Activated CD4-positive, alpha-beta T cell treated with anti-CD3 and anti-CD28 coated beads for 4 hours (primary cell): ENCODE results near the gene R3HCC1L.

Experiments used
- DNase-seq, 2 donors: peaks; one replicate each; pipeline ENCODE4 v3.0.0-alpha.2; 2020

The R3HCC1L gene

DNA sequence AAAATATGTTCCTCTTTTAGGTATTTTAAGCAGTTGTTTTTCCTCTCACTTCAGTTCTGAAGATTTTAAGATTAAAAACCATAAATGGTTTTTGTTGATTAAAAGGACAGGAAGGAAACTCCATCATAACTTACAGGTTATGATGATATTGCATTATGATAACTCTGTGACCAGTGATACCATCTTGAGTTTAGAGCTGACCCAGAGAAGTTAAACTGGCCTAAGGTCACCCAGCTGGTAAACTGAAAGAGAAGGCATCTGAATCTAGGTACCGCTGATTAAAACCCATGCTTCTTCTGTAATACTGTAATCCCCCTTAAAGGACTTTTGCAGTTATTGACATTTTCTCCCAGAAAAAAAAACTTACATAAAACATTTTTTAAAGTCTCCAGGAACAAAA is 103.9 kb downstream of the R3HCC1L start:
- DNase-seq, result no peak

DNA sequence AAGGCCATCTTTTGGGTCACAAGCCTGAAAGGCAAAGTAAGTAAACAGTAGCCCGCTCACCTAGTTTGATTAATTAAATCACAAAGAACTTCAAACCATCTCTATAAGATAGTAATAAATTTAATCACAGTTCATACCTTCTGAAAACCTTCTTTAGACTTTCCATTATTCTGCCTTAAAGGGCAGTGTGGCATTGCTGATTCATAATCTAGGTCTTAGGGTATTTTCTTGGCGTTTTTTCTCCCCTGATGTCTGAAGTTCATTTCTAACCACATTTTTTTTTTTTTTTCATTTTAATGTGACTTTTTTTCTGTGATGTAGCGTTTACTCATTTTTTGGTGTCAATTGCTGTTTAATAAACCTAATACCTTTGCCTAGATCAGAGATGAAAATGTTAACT is 106.1 kb downstream of the R3HCC1L start:
- no peak for DNase-seq

DNA sequence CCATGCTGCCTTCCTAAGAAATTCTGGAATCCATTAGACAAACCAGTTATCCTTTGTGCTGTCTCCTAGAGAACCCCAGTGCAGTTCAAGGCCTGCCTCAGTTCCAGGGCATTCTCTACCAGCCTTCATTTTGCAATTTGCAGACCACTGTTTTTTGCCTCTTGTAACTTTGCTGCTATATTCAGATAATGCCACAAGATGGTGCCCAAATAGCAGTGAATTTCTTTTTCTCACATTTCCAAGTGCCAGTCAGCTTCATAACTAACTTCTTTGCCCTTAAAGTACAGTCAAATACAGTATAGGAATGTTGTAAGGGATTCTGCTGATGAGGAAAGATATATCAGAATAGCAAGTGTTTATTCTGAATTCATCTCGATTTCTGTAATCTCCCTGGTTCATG is 108.4 kb downstream of the R3HCC1L start:
- no peak for DNase-seq

- DNase-seq, result no peak
Observed at GRCh38 chr10:98244141-98244540, 109.7 kb downstream of the R3HCC1L start.

DNA sequence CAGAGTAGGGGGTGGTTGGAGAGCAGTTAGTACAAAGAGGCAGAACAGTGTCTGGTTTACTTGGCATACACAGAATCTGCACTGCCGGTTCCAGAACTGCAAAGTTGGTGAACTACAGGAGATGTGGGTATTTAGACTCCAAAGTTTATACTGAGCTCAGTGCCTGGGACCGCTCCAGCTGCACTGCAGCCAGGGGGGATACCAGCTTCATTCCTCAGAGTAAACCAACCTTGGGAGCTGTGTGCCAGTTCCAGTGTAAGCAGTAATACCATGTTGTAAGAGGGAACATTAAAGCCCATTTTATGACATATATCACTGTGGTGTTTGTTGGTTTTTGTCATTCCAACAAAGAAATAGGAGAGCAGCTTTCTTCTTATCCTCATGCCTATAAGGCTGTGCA is 110.1 kb downstream of the R3HCC1L start:
- DNase-seq, result no peak

DNA sequence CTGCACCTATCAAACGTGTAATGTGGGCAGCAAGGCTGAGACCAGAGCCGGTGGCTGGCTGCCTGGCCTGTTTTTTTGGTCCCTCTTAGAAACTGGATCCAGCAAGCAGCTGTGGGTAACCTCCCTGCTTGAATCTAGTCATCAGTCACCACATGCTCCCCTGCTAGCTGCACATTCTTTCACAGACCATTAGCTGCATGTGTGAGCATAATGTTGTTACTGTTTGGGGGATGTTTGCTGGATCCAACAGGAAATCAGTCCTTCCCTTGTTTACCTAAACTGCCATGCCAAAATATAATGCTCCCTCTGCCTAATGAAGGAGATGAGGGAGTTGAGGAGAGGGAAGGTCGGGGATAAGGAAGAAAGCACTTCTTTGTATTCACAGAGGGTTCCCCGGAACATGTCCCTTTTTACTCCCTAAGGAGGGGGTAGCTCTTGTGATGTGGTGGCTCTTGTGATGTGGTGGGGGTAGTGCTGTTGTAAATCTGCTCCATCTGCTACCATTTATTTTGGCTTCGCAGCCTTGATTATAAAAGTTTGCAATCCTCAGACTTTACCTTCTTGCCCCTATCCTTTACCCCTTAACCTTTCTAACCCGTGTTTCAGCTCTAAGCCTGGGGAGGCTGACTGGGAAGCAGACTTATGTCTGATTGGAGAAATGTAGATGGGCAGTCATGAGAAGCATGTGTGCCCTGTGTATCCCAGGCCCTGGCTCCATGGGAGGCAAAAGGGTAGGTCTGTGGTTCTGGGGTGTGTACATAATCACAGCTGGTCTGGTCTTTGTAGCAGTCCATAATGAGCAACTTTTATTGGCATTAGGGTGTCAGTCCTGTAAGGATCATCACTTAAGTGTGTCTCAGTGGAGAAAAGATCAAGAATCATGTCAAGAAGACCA is 112.7 kb downstream of the R3HCC1L start:
- no peak for DNase-seq

DNA sequence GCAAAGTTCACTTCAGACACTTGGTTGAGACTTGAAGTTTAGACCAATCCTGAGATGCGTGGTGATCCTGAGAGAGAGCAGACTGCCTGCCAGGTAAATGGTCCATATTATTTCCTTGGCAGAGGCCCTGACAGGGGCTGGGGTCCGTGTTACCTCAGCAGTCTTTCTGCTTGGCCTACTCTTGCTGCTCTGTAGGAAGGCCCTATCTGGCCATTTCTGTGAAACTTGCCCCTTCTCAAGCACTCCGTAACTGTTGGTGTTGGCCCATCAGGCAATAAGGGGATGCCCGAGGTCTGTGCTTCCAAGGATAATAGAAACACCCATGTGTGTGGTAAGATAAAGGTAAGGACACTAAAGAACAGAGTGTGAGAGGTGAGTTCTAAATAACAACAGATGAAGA is 113.6 kb downstream of the R3HCC1L start:
- no peak for DNase-seq

- no peak for DNase-seq
Observed at GRCh38 chr10:98249134-98249533, 114.7 kb downstream of the R3HCC1L start.

DNA sequence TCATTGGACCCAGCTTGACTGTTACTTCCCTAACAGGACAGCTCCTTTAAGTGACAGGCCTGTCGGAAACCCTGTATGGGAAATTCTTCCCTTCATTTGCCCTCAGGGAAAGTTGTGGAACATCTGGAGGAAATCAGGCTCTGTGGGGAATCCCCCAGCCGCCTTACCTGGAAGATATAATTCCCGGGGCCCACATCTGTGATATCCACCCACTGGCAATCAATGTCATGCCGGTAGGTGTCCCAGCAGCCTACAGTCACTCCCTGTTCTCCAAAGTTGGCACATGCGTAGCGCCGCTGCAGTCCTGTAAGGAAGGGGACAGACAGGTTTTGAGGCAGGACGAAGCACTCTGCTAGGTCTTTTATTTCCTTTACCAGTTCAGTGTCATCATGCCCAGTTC is 116.9 kb downstream of the R3HCC1L start:
- DNase-seq, result no peak

DNA sequence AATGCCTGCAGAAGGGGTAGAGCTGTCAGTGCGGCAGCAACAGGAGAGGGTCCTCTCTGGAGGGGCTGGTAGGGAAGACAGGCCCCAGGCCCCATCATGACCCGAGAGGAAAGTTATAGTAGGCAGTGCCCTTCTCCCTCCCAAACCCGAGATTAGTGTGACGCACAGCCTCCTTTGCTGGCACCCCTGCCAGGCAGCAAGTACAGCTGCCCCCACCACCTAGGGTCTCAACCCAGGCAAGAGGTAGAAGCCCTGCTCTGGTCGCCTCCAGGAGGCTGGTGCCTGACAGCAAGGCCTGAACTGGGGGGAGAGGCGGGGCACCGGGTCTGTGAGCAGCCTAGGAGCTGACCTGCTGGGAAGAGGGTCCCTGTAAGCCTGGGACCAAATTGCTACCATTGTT is 118.0 kb downstream of the R3HCC1L start:
- DNase-seq, result no peak

- DNase-seq, result no peak
Observed at GRCh38 chr10:98253499-98253898, 119.0 kb downstream of the R3HCC1L start.

- no peak for DNase-seq
Observed at GRCh38 chr10:98254234-98254974, 119.9 kb downstream of the R3HCC1L start.

- DNase-seq, result no peak
Observed at GRCh38 chr10:98255146-98255877, 120.9 kb downstream of the R3HCC1L start.

DNA sequence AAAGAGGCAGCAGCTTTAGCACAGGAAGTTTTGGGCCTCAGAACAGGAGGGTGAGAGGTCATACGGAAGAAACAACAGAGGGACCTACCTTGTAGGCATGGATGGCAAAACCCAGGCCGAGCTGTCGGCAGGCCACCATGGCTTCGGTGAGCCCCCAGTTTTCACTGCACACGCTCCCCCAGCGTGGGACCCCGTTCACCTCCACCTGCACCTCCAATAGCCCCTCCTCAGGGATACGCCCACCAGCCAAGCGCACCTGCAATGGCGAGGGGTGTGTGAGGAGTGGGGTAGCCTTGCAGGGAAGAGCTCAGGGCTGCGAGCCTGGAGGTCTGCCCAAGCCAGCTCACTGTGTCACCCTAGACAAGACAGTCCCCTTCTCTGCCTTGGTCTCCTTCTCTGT is 122.2 kb downstream of the R3HCC1L start:
- DNase-seq, result no peak

- DNase-seq, result no peak
Observed at GRCh38 chr10:98257198-98257597, 122.7 kb downstream of the R3HCC1L start.

DNA sequence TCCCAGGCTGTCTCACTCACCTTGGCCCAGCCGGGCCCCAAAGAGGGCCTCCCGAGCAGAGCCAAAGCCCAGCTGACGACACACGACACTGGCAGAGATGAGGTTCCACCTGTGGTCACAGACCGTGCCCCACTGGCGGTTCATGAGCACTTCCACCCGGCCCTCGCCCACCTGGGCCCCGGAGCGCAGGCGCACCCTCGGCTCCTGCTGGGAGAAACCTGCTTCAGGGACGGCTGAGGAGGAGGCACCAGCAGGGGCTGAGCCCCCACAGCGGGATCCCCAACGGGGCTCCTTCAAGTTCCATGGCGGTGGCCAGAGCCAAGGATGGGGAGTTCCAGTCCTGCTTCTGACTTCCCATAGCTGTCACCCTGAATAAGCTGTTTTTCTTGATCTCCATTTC is 123.5 kb downstream of the R3HCC1L start:
- no peak for DNase-seq

GRCh38 chr10:98258683-98259454 is 124.4 kb downstream of the R3HCC1L start:
- no peak for DNase-seq

DNA sequence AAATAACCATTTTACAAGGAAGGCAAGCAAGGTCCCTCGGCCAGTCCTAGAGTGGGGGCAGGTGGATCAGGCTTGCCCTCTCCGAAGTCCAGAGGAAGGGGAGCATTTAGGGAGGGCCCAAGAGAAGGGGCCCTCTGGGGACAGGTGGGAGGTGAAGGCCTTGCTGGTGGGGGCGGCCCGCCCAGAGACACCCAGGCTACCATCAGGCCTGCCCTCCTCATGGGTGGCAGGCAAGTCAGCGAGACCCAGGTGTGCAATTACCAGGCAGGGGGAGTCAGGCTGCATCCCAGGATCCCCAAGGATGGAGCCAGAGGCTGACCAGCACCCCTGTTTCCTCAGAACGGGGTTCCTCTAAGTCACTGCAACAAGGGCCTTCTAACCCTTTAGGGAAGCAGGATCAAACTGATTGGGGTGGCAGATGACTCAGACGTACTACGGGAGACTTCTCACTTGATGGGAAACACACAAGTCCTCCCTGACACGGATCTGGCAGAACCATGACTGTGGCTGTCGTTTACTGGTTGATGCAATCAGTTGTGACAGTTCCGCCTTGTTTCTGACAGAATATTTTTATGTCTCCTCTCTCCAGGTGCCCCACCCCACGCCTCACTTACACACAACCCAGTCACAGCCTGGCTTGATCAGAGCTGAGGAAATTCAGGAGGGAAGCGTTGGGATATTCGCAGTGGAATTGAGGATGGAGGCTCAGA is 125.3 kb downstream of the R3HCC1L start:
- DNase-seq, result no peak

- no peak for DNase-seq
Observed at GRCh38 chr10:98260350-98260749, 125.9 kb downstream of the R3HCC1L start.

- DNase-seq, result no peak
Observed at GRCh38 chr10:98260752-98261151, 126.3 kb downstream of the R3HCC1L start.

GRCh38 chr10:98261436-98262277 is 127.2 kb downstream of the R3HCC1L start:
- DNase-seq, result no peak
